K562 (cell line): Measurements from ENCODE around the gene HOXC10. TPM values are rescaled to one million over a fixed set of nuclear protein-coding genes. Genes with fewer than 3 reads are reported as not detected.

Experiments used
- CBX2 ChIP-seq: fragments of 200-600 bp; sonication (generic); IDR thresholded peaks from one replicate; pipeline ENCODE4 v1.6.1; 2012; ENCODE audit warnings: mild to moderate bottlenecking, low read length, inconsistent platforms; ENCODE audit not compliant: insufficient read depth, poor library complexity, severe bottlenecking
- ELF2 ChIP-seq: fragments of 250-450 bp; sonication (Bioruptor Pico); IDR thresholded peaks from 2 replicates; pipeline ENCODE4 v1.5.0; 2021; ENCODE audit warnings: mild to moderate bottlenecking
- LCOR ChIP-seq: sonication (generic); formaldehyde crosslinking; IDR thresholded peaks from 2 replicates; pipeline ENCODE4 v1.8.0; 2022; ENCODE audit warnings: mild to moderate bottlenecking, missing genetic modification reagents
- PML ChIP-seq: IDR thresholded peaks from 2 replicates; pipeline ENCODE4 v1.6.1; 2012; ENCODE audit warnings: low read length, inconsistent platforms
- SMAD2 ChIP-seq: fragments of 150-350 bp; IDR thresholded peaks from 2 replicates; pipeline ENCODE4 v1.6.1; 2014; ENCODE audit warnings: low read depth, mild to moderate bottlenecking, low read length
- STAT5B ChIP-seq: fragments of 250-450 bp; sonication (Bioruptor Pico); IDR thresholded peaks from 2 replicates; pipeline ENCODE4 v1.8.0; 2021; ENCODE audit warnings: mild to moderate bottlenecking, inconsistent platforms
- ZNF165 ChIP-seq: fragments of 250-450 bp; sonication (Bioruptor Pico); IDR thresholded peaks from 2 replicates; pipeline ENCODE4 v1.4.0; 2020; ENCODE audit warnings: borderline replicate concordance
- ZNF324 ChIP-seq: fragments of 250-450 bp; sonication (Bioruptor Pico); IDR thresholded peaks from 2 replicates; pipeline ENCODE4 v1.4.0; 2020; ENCODE audit warnings: mild to moderate bottlenecking
- ZNF695 ChIP-seq: fragments of 450-650 bp; formaldehyde crosslinking; IDR thresholded peaks from 2 replicates; pipeline ENCODE4 v1.4.0; 2020; ENCODE audit warnings: mild to moderate bottlenecking, moderate library complexity
- ZNF696 ChIP-seq: fragments of 250-450 bp; sonication (Bioruptor Pico); conservative IDR thresholded peaks from 2 replicates; pipeline ENCODE4 v1.4.0; 2020; ENCODE audit warnings: mild to moderate bottlenecking, moderate library complexity
- polyA plus RNA-seq, 8 experiments: library from polyadenylated mRNA; depleted of rRNA in 4 of 8; stranded (reverse) in 5 of 8; unstranded in 3 of 8; fragments of >200 nt; fragmentation: Nextera tagmentation in 2 of 8; fragmentation: Illumina TruSeq in 1 of 8; extraction: Ambion mirVana in 2 of 8; extraction: Trizol in 1 of 8; gene quantifications; 2 replicates each; pipeline versions ENCODE4 v1.2.1 to v1.2.3, GENCODE V29; 2011 to 2014; ENCODE audit warnings: inconsistent platforms in 1 of 8, missing spikeins in 1 of 8
- total RNA-seq, 7 experiments: library from RNA; depleted of rRNA in 6 of 7; stranded (reverse); fragments of >200 nt in 6 of 7; fragmentation: Illumina TruSeq in 2 of 7; extraction: Trizol in 2 of 7; gene quantifications; 2 replicates each; pipeline versions ENCODE4 v1.2.1 to v1.2.3, GENCODE V29; 2011 to 2021; ENCODE audit warnings: low replicate concordance in 1 of 7
- TF ChIP-seq, protein P1 (sequence below): sonication (generic); formaldehyde crosslinking; IDR thresholded peaks from 2 replicates; pipeline ENCODE4 v1.8.1; 2022; ENCODE audit warnings: missing genetic modification reagents

HOXC10 gene
- total and polyA plus RNA-seq, 9 of the 15 experiments (the other 6 are each of a cell fraction or from before 2014, with no cell fraction given) = 0.13 to 0.77 (median 0.35) TPM; not detected in 2

- TF ChIP-seq PML (no peak), ZNF696 (CRISPR knock-in tag) (no peak), ZNF695 (CRISPR knock-in tag) (no peak), ELF2 (CRISPR knock-in tag) (no peak), CBX2 (no peak), ZNF165 (no peak), LCOR (CRISPR knock-in tag) (no peak), SMAD2 (no peak), STAT5B (CRISPR knock-in tag) (no peak), ZNF324 (CRISPR knock-in tag) (no peak)
- TF ChIP-seq, protein P1, sequence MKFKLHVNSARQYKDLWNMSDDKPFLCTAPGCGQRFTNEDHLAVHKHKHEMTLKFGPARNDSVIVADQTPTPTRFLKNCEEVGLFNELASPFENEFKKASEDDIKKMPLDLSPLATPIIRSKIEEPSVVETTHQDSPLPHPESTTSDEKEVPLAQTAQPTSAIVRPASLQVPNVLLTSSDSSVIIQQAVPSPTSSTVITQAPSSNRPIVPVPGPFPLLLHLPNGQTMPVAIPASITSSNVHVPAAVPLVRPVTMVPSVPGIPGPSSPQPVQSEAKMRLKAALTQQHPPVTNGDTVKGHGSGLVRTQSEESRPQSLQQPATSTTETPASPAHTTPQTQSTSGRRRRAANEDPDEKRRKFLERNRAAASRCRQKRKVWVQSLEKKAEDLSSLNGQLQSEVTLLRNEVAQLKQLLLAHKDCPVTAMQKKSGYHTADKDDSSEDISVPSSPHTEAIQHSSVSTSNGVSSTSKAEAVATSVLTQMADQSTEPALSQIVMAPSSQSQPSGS (CRISPR knock-in tag) = no peak
- TF ChIP-seq, all 486 proteins: peak for 0
These were observed 40.7 kb upstream of the HOXC10 start (continued) for GRCh38 chr12:53944209-53944608.
